IPS-20b (cell line): Measurements from ENCODE around the gene OR51Q1.

Experiments
- H3K27ac ChIP-seq: one replicate; pipeline ENCODE4 v1.5.1; 2013; ENCODE audit warnings: low read length
- H3K27me3 ChIP-seq: 2 replicates; pipeline ENCODE4 v1.6.1; 2013; ENCODE audit warnings: mild to moderate bottlenecking, low read length, inconsistent platforms; ENCODE audit not compliant: insufficient read depth
- H3K36me3 ChIP-seq: 2 replicates; pipeline ENCODE4 v1.6.1; 2013; ENCODE audit warnings: low read depth, mild to moderate bottlenecking, inconsistent platforms, low read length, moderate library complexity; ENCODE audit not compliant: insufficient read depth
- H3K4me1 ChIP-seq: 2 replicates; pipeline ENCODE4 v1.6.1; 2013; ENCODE audit warnings: mild to moderate bottlenecking, control low read depth, inconsistent platforms, low read length, moderate library complexity; ENCODE audit not compliant: insufficient read depth
- H3K4me3 ChIP-seq: 2 replicates; pipeline ENCODE4 v1.5.1; 2013; ENCODE audit warnings: mild to moderate bottlenecking, low read length, inconsistent platforms
- H3K9ac ChIP-seq: 2 replicates; pipeline ENCODE4 v1.6.1; 2013; ENCODE audit warnings: low read depth, mild to moderate bottlenecking, inconsistent platforms, low read length, moderate library complexity
- H3K9me3 ChIP-seq: 2 replicates; pipeline ENCODE4 v1.6.1; 2013; ENCODE audit warnings: mild to moderate bottlenecking, low read depth, low read length, inconsistent platforms; ENCODE audit not compliant: insufficient read depth

Gene OR51Q1

GRCh38 chr11:5421811-5422210 lies at the start of gene OR51Q1:
TSS of gene OR51Q1 (plus strand) at chr11:5422111. CDS start at chr11:5422201, 90 bp downstream.
- no peak within 1 kb of the TSS for H3K4me3 ChIP-seq
- no peak within 1 kb of the TSS for H3K9ac ChIP-seq
- H3K27ac ChIP-seq: no peak within 1 kb of the TSS
- H3K9me3 ChIP-seq: no peaks in the 10 kb centered on the region
- H3K27me3 ChIP-seq: no peaks in the 10 kb centered on the region
- no peaks in the 10 kb centered on the region for H3K4me1 ChIP-seq
- H3K36me3 ChIP-seq: no peaks in the 10 kb centered on the region

- Histone ChIP-seq H3K4me3 (no peak overlapping the region), H3K9ac (no peak overlapping the region), H3K9me3 (no peaks in the 10 kb centered on the region), H3K4me1 (peaks cover 8% of the 10 kb centered on the region; the same call in 1 of the 2 replicates), H3K27me3 (no peaks in the 10 kb centered on the region), H3K27ac (no peak overlapping the region), H3K36me3 (no peaks in the 10 kb centered on the region)
These were observed 41.1 kb upstream of the OR51Q1 start for GRCh38 chr11:5380740-5381342.

- Histone ChIP-seq H3K27ac (no peak within 1 kb of the TSS), H3K9me3 (no peaks in the 10 kb centered on the region), H3K36me3 (no peaks in the 10 kb centered on the region), H3K4me3 (no peak within 1 kb of the TSS), H3K4me1 (peaks cover 17% of the 10 kb centered on the region), H3K27me3 (no peaks in the 10 kb centered on the region), H3K9ac (no peak within 1 kb of the TSS)
These were observed 38.3 kb upstream of the OR51Q1 start, which contains the start of gene OR51M1 for GRCh38 chr11:5383576-5383975. TSS of gene OR51M1 (plus strand) at chr11:5383812. CDS start at chr11:5389399, 5,587 bp downstream.

- no peak overlapping the region for H3K27ac ChIP-seq
- H3K27me3 ChIP-seq: no peaks in the 10 kb centered on the region
- no peak overlapping the region for H3K4me3 ChIP-seq
- peaks cover 22% of the 10 kb centered on the region for H3K4me1 ChIP-seq
- no peak overlapping the region for H3K9ac ChIP-seq
- no peaks in the 10 kb centered on the region for H3K36me3 ChIP-seq
- no peaks in the 10 kb centered on the region for H3K9me3 ChIP-seq
These were observed 37.6 kb upstream of the OR51Q1 start for GRCh38 chr11:5384335-5384734.

GRCh38 chr11:5390210-5390609 lies 31.7 kb upstream of the OR51Q1 start:
- H3K4me1 ChIP-seq: peaks cover 14% of the 10 kb centered on the region
- no peak overlapping the region for H3K9ac ChIP-seq
- no peaks in the 10 kb centered on the region for H3K36me3 ChIP-seq
- no peaks in the 10 kb centered on the region for H3K27me3 ChIP-seq
- H3K4me3 ChIP-seq: no peak overlapping the region
- H3K9me3 ChIP-seq: no peaks in the 10 kb centered on the region
- no peak overlapping the region for H3K27ac ChIP-seq

GRCh38 chr11:5394091-5394490 lies 27.8 kb upstream of the OR51Q1 start:
- Histone ChIP-seq H3K27ac (no peak overlapping the region), H3K4me1 (no peaks in the 10 kb centered on the region; the same call in 1 of the 2 replicates), H3K9ac (no peak overlapping the region), H3K4me3 (no peak overlapping the region), H3K27me3 (no peaks in the 10 kb centered on the region), H3K9me3 (no peaks in the 10 kb centered on the region), H3K36me3 (no peaks in the 10 kb centered on the region)

- H3K9me3 ChIP-seq: no peaks in the 10 kb centered on the region
- no peak overlapping the region for H3K9ac ChIP-seq
- no peaks in the 10 kb centered on the region for H3K36me3 ChIP-seq
- H3K4me3 ChIP-seq: no peak overlapping the region
- no peak overlapping the region for H3K27ac ChIP-seq
- H3K4me1 ChIP-seq: no peaks in the 10 kb centered on the region
- H3K27me3 ChIP-seq: no peaks in the 10 kb centered on the region
These were observed 23.0 kb upstream of the OR51Q1 start for GRCh38 chr11:5398936-5399335.

- Histone ChIP-seq H3K4me3 (no peak overlapping the region), H3K27me3 (no peaks in the 10 kb centered on the region), H3K36me3 (no peaks in the 10 kb centered on the region), H3K9ac (no peak overlapping the region), H3K27ac (no peak overlapping the region), H3K9me3 (no peaks in the 10 kb centered on the region), H3K4me1 (no peaks in the 10 kb centered on the region)
These were observed 16.7 kb upstream of the OR51Q1 start for GRCh38 chr11:5405173-5405572.

- no peak overlapping the region for H3K4me3 ChIP-seq
- H3K4me1 ChIP-seq: no peaks in the 10 kb centered on the region
- H3K27ac ChIP-seq: no peak overlapping the region
- H3K9me3 ChIP-seq: no peaks in the 10 kb centered on the region
- H3K9ac ChIP-seq: no peak overlapping the region
- no peaks in the 10 kb centered on the region for H3K27me3 ChIP-seq
- no peaks in the 10 kb centered on the region for H3K36me3 ChIP-seq
These were observed 918 bp upstream of the OR51Q1 start for GRCh38 chr11:5420993-5421392.

- no peaks in the 10 kb centered on the region for H3K9me3 ChIP-seq
- no peak overlapping the region for H3K27ac ChIP-seq
- H3K36me3 ChIP-seq: no peaks in the 10 kb centered on the region
- H3K4me1 ChIP-seq: no peaks in the 10 kb centered on the region
- no peak overlapping the region for H3K4me3 ChIP-seq
- no peaks in the 10 kb centered on the region for H3K27me3 ChIP-seq
- no peak overlapping the region for H3K9ac ChIP-seq
These were observed 1.2 kb downstream of the OR51Q1 start for GRCh38 chr11:5423131-5423530.

GRCh38 chr11:5441414-5441813 lies 19.5 kb downstream of the OR51Q1 start, which contains the start of gene OR51I1:
TSS of gene OR51I1 (minus strand) at chr11:5441514. CDS start at chr11:5441514, 0 bp downstream.
- H3K9me3 ChIP-seq: no peaks in the 10 kb centered on the region
- H3K36me3 ChIP-seq: no peaks in the 10 kb centered on the region

GRCh38 chr11:5443835-5444393 lies 22.0 kb downstream of the OR51Q1 start:
- H3K27me3 ChIP-seq: no peaks in the 10 kb centered on the region

More at GRCh38 chr11:5441414-5441813, 19.5 kb downstream of the OR51Q1 start, which contains the start of gene OR51I1:
- Histone ChIP-seq H3K9ac (no peak within 1 kb of the TSS), H3K27ac (no peak within 1 kb of the TSS), H3K4me1 (no peaks in the 10 kb centered on the region), H3K4me3 (no peak within 1 kb of the TSS), H3K27me3 (no peaks in the 10 kb centered on the region)

More at GRCh38 chr11:5443835-5444393, 22.0 kb downstream of the OR51Q1 start:
- H3K9me3 ChIP-seq: no peaks in the 10 kb centered on the region
- no peaks in the 10 kb centered on the region for H3K4me1 ChIP-seq
- no peak overlapping the region for H3K27ac ChIP-seq
- H3K36me3 ChIP-seq: no peaks in the 10 kb centered on the region
- H3K9ac ChIP-seq: no peak overlapping the region
- H3K4me3 ChIP-seq: no peak overlapping the region
